HG03460 (cell line): ENCODE results near the gene SPATA12.

Experiments
- ATAC-seq: cut with Tn5 transposase; IDR thresholded peaks from one replicate; pipeline ENCODE4 v1.9.1; 2021; ENCODE audit not compliant: unreplicated experiment

Gene SPATA12, protein sequence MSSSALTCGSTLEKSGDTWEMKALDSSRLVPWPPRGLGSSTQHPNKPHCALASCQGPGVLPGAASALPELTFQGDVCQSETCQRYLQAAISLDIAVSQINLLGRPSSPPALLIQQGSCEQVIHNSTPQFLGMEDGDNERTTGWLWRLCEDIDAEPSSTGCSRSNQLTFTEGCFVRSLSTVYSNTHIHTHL

GRCh38 chr3:57060089-57060821 is at the start of gene SPATA12:
SPATA12 (plus strand) TSS chr3:57060664; CDS start chr3:57073695, 13,031 bp downstream.
- no peak for ATAC-seq

DNA sequence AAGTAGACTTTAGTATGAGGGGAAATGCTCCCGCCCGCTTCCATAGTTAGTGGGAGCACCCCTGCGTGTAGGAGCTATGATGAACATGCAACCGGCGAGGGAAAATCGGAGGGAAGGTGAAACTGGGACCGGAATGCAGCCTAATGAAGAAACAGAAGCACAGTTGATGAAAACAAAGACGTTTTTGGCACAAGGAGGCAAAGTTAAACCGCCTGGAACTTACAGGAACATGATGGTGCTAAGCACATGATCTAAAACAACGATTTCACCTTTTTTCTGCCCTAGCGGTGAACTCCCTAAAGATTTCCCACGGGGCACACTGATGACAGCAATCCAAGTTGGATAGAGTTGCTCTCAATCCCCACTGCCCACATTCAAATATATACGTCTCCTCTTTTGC is 49.4 kb upstream of the SPATA12 start:
- no peak for ATAC-seq

- ATAC-seq: no peak
These were observed 47.6 kb upstream of the SPATA12 start for GRCh38 chr3:57012847-57013246.

- no peak for ATAC-seq
These were observed 45.1 kb upstream of the SPATA12 start for GRCh38 chr3:57015350-57015729.

DNA sequence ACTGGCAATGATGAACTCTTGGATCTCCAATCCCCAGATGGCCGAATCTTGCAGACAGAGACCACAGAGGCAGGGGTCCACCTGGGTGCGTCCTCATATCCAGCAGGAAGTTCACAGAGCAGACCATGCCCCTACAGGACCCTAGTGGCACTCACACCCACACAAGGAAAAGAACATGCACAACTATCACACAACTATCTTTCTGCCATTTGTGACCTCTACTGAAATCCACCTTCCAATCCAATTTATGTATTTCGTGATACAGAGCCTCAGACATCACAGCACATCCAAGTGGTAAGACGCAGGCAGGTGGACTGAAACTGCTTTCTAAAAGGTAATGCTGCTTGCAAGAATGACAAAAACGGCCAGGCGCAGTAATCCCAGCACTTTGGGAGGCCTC is 44.6 kb upstream of the SPATA12 start:
- no peak for ATAC-seq

GRCh38 chr3:57017459-57017845 is 43.0 kb upstream of the SPATA12 start:
- ATAC-seq: no peak

DNA sequence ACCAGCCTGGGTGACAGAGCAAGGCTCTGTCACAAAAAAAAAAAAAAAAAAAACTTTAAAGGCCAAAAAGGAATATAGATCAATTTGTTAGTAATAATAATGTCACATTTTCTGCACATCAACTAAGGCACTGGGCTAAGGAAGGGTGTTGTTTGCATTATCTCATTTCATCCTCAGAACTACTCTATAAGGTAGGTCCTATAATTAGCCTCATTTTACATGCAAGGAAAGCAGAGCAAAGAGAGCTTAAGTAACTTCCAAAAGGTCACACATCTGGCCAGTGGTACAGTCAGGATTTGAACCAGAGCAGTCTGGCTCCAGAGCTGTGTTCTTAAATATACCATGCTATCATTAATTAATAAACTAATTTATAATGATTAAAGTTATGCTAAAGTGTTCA is 42.2 kb upstream of the SPATA12 start:
- no peak for ATAC-seq

- no peak for ATAC-seq
These were observed 41.4 kb upstream of the SPATA12 start for GRCh38 chr3:57019057-57019456.

DNA sequence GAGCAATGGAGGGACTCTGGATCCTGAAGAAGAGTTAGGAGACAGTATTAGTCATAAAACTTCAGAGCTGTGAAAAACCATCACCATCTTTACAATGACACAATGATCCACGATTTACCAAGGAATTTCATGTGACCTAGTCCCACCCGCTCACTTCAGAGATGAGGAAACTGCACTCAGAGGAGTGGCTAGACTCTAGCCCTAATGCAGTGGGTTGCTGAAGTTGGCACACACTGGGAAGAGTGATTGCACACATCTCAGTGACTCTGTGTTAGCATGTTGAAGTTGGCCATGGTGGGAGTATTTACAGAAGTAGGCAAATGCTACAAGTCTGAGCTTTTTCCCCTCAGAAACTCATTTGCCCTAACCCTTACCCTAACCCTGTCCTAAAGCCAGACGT is 35.2 kb upstream of the SPATA12 start:
- no peak for ATAC-seq

DNA sequence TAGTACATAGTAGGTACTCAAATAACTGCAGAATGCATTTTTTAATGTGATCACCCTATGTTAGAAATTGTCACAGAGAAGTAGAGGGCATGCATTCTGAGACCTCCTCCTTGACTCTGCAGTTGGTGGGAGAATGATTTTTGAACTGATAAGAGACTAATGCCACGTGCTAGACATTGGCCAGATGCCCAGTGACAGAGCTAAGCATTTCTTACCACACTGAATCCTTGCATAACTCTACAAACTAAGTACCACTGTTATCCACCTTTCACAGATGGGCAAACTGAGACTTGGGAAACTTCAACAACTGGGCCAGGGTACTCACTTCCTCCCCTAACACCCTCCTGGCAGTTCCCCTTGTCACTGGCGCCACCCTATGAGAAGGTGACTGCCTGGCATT is 33.5 kb upstream of the SPATA12 start:
- no peak for ATAC-seq

GRCh38 chr3:57029383-57029782 is 31.1 kb upstream of the SPATA12 start:
- no peak for ATAC-seq

DNA sequence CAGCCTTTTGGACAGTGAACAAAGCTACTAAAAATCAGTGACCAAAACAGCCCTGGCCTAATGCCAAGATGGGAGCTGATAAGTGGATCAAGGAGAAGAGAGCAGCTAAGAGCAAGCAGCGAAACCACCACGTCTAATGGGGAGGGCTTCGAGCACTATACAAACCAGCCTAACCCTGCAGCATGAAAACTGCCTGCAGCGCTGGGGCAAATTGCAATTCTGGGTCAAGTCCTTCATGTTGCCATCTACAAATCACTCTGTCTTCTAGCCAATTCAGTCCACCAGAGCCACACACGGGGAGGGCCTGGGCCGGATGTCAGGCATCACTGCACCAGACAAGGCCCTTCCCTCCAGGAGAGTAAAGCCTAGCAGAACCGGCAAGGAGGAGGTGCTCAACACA is 30.5 kb upstream of the SPATA12 start:
- no peak for ATAC-seq

- ATAC-seq: no peak
These were observed 29.7 kb upstream of the SPATA12 start for GRCh38 chr3:57030721-57031120.

DNA sequence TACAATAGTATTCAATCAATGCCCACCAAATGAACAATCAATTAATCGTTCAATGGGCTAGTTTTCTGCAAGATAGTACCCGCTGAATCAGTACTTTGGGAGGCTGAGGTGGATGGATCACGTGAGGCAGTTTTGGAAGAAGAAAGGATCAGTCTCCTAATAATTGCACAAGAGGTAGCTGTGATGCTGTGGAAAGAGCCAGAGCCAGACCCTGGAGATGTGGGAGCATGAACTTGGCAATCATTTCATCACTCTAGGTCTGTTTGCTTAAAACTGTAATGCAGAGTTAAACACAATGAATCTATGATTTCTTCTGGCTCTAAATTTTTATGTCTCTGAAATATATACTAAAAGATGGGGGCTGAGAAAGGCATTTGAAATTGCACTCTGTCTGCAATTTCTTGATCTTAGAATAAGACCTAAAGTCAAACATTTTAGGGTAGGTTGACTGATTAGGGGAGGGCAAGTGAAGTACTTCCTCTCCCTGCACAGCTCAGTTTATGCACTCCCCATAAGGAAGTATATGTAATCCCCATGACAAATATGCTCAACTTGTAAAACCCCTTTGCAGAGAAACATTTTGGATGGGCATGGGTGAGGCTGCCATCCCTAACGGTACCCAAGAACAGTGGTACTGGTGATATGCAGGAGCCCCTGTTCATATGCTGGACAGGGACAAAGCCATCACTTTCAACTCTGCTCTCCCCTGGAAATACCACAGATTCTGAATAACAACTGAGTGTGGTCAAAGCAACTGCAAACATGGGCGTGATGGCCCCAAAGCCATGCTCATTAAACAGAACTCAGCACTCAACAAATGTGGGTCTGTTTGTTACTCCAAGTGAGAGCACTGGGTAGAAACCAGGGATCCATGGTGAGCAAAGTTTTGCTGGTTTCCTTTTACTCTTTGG is 28.6 kb upstream of the SPATA12 start:
- ATAC-seq: no peak

- ATAC-seq: no peak
These were observed 23.5 kb upstream of the SPATA12 start for GRCh38 chr3:57036952-57037351.

GRCh38 chr3:57038466-57039164 is 21.8 kb upstream of the SPATA12 start:
- no peak for ATAC-seq

- ATAC-seq: no peak
These were observed 18.8 kb upstream of the SPATA12 start for GRCh38 chr3:57041674-57042073.

DNA sequence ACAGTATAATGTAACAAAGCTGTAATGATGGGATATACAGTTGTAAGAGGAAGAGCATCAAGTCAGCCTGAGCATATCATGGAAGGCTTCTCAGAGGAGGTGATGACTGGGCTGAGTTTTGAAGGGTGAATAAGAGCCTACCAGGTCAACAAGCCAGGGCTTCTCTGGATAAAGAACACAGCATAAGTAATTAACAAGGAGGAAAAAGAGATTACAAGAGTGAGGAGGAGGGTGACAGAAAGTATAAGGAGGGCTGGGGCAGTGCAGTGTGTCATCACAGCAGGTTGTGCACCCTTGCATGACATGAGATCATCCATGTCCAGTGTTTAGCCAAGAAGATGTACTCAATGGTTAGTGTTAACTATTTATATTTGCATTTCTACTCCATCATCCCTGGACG is 16.9 kb upstream of the SPATA12 start:
- ATAC-seq: no peak

DNA sequence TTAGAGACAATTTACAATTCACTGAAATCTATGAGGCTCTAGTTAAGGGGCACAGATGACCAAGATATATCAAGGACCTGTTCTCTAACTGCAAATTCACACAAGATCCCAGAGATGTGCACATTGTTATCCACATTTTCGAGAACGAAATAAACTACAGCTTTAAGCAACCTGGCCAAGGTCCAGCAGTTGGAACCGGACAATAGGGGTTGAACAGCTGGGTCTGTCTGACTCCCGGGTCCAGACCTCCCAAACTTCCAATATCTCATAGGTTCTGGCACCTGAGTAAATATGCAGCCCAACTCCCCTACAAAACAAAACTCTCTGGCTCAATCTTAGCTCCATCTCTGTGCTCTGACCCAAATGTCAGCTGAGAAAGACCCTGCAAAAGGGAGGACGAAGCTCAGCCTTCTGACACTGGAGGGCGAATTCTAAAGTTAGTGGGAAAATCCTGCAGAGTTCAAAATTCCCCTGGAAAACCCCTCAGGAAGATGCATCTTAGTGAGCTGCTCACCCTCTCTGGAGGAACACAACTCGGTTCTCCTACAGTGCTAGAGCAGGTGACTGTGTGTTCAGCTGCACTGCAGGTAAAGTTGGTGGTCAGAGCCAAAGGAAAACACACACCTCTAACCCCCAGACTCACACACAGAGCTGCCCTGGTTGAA is 14.2 kb upstream of the SPATA12 start:
- ATAC-seq: no peak

GRCh38 chr3:57048052-57048671 is 12.3 kb upstream of the SPATA12 start:
- no peak for ATAC-seq
